GM21526 (cell line): Measurements from ENCODE around the gene RDX.
A peak's percentile ranks its signal among the peaks of the same experiment; 100 is the strongest.
"Not testable (repeated sequence)": the region's sequence is repeated elsewhere in the genome, so short reads cannot be mapped to it uniquely, and the experiment has no call there.

Experiments used
- ATAC-seq: cut with Tn5 transposase; IDR thresholded peaks from one replicate; pipeline ENCODE4 v1.9.1; 2021; ENCODE audit warnings: moderate library complexity; ENCODE audit not compliant: unreplicated experiment, low FRiP score

The RDX gene

DNA sequence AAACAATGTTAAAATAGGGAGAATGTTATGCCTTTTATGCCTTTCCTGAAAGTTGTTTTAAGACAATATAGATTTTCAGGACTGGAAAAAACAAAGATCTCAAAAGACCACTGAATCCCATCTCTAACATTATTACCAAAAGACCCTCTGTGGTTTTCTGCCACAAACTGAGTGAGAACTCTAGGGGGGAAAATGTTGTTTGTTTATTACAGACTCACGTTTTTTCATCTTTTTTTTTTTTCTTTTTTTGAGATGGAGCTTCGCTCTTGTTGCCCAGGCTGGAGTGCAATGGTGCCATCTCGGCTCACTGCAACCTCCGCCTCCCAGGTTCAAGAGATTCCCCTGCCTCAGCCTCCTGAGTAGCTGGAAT, 9.6 kb upstream of the RDX start:
- not testable (repeated sequence) for ATAC-seq

DNA sequence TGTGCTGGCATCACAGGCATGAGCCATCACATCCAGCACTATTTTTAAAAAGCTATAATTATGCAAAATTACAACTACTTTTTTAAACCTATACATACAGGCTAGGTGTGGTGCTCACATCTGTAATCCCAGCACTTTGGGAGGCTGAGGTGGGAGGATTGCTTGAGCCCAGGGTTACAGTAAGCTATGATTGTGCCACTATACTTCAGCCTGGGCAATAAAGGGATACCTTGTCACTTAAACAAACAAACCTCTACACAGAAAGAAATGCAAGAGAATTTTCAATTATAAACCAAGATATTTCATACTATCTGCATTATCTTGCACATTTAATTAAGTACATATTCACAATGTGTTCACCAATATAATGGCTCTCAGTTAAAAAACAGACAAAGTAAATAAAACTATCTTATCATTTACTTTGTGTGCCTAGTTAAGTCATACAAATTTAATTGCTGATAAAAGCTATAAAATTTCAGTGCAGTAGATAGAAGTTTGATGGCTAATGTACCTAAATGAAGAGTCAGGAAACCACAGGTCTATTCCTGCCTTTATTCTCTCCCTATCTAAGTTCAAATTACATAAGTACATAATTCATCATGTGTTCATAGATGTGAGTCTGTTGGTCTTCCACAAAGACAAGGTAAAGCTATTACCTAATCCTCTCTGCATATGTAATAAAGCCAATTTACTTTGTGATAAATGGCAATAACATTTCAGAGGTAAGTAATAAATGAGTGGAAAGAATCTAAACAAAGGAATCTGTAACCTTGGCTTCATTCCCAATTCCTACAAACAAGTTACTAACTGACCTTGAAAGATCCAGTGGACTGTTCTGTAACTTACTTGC, 9.0 kb upstream of the RDX start:
- ATAC-seq, result no peak

DNA sequence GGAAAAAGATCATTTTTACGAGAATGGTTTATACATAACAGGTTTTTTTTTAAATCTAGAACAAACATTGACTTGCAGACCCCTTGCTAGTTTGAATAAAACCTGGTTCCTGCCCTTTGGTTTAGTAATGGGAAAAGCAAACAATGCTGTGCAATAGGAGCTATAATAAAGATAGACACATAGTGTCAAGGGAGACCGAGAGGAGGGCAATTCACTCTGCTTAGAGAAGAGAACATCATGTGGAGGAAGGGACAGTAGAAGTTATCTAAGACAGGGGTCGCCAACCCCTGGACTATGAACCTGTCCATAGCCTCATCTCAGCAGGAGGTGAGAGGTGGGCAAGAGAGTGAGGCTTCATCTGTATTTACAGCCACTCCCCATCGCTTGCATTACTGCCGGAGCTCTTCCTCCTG, 7.0 kb upstream of the RDX start:
- ATAC-seq, result no peak

DNA sequence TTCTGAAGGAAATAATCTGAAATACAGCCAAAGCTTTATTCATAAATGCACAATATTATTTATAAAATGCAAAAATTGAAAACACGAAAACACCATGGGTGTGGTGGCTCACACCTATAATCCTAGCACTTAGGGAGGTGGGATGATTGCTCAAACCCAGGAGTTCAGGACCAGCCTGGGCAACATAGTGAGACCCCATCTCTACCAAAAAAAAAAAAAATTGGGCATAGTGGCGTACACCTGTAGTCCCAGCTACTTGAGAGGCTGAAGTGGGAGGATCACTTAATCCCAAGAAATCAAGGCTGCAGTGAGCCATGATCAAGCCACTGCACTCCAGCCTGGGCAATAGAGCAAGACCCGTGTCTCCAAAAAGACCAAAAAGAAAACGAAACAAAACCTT, 5.2 kb upstream of the RDX start:
- ATAC-seq, result no peak

DNA sequence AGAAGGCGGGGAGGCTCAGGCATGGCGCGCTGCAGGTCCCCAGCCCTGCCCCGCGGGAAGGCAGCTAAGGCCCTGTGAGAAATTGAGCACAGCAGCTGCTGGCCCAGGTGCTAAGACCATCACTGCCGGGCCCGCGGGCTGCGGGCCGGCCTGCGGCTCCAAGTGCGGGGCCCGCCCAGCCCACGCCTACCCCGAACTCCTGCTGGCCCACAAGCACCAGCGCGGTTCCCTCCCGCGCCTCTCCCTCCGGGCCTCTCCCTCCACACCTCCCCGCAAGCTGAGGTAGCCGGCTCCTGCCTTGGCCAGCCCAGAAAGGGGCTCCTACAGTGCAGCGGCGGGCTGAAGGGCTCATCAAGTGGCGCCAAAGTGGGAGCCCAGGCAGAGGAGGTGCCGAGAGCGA, 4.6 kb upstream of the RDX start:
- ATAC-seq, result no peak

DNA sequence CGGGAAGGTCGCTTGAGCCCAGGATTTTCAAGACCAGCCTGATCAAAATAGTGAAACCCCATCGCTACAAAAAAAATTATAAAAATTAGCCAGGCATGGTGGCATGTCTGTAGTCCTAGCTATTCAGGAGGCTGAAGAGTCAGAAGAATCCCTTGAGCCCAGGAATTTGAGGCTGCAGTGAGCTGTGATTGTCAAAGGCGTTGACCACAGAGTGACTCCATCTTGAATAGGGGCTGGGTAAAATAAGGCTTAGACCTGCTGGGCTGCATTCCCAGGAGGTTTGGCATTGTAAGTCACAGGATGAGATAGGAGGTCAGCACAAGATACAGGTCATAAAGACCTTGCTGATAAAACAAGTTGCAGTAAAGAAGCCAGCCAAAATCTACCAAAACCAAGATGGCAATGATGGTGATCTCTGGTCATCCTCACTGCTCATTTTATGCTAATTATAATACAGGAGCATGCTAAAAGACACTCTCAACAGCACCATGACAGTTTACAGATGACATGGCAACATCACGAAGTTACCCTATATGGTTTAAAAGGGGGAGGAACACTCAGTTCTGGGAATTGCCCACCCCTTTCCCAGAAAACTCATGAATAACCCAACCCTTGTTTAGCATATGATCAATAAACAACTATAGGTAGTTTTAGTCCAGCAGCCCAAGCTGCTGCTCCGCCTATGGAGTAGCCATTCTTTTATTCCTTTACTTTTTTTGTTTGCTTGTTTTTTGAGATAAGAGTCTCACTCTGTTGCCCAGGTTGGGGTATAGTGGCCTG, 2.8 kb upstream of the RDX start:
- ATAC-seq, result no peak

DNA sequence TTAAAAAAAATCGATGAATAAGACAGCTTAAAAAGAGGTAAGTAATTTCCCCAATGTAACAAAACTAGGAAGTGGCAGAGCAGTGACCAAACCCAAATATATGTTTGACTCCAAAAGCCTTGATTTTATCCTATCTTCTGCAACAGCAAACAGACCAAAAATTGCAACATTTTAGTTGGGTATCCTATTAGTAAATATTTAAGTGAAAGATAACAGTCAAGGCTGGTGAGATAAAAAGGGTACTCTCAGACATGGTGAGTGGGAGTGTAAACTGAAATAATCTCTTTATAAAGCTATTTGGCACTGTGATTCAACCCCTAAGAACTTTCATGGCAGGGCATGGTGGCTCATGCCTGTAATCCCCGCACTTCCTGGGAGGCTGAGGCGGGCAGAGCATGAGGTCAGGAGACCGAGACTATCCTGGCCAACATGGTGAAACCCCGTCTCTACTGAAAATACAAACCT, 1.9 kb upstream of the RDX start:
- ATAC-seq, result no peak

DNA sequence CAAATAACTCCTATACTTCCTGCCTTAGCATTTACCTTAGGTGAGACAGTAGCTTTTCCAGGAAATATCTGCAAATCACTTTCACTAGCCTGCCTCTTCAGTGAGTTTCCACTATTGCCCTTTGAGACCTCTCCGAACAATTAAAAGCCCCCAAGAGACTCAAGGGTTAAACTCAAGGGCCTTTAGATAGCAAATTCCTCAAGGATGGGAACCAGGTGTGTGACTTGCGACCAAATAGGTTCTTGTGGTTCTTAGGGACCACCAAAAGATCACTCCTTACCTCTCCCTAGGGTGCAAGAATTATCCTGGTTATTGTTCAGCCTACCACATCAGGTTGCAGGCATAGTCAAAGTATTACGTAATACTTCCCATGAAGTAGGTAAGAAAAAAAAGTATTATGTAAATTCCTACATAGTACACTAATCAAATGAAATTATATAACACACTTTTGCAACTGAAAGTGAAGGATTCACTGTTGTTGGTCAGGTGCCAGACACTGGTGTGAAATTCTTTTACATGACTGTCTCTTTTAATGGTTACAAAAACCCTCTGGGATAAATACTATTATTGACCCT, 1.4 kb upstream of the RDX start:
- no peak for ATAC-seq

DNA sequence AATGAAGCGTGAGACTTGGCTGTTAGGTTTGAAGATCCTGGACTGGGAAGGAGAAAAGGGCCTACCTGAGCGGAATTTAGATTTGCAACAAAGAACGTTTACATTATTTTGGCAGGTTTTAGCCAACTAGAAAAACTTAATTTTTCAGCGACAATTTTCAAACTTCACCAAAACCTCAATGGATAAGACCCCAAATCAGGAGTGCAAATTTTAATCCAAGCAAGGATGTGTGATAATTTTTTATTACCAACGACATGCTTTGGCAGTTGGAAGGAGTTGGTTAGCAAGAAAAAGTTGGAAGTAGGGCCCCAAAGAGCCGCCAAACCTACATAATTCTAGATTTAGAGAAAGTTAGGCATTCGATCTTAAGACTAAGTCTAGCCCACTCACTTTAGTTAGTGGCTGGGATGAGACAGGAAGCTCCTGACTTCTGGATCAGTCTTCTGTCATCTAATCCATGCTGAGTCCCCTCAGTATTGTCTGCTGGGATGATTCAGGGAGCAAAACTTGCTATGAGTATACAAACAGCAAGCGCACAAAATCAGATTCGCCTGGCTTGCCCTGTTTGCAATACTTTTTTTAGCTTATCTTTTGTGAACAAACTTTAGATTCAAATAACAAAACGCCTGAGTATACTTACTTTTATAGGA, 787 bp upstream of the RDX start:
- no peak for ATAC-seq

DNA sequence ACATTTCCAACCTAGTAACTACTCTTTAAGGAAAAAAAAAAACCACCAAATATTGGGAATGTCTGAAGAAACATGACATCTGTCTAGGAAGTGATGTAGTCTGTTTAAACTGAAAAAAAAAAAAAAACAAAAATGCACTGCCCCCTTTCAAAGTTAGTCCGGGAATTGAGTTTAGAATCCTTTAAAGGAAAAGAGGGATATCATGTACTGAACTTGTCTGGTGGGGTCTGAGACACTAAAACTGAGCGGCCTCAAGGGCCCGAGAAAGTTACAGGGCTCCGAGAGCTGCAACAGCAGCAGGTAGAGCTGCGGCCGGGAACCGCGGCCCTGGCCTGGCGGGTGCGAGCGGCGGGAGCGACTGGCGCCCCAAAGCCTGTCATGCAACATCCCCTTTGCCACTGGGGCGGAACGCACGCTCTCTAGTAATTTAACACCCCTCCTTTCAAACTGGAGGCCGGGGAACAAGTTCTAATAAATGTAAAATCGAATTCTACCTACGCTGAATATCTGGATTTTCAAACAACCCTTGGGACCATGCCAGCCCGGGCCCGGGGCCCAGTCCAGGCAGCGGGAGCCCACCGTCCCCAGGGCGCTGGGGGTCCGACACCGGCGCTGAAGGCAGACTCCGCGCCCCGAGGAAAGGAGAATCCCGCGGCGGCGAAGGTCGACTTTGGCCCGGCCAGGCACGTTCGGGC, 736 bp downstream of the RDX start:
- peak; percentile 57 for ATAC-seq

DNA sequence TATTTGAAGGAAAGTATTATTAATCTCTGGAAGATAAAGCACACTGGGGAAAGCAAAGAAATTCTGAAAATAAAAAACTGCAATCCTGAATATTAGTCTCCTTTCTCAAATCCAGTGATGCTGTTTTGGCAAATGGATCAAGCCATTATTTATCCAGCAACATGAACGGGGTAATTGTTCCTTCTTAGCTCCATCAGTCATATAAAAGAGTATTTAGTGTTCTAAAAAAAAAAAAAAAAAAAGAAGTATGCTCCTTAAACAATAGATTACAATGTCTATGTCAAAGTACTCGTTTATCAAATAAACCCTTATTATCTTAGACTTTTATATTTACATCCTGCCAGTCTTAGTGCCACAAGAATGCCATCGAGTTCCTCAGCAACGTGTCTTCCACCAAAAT, 1.3 kb downstream of the RDX start:
- ATAC-seq, result no peak

DNA sequence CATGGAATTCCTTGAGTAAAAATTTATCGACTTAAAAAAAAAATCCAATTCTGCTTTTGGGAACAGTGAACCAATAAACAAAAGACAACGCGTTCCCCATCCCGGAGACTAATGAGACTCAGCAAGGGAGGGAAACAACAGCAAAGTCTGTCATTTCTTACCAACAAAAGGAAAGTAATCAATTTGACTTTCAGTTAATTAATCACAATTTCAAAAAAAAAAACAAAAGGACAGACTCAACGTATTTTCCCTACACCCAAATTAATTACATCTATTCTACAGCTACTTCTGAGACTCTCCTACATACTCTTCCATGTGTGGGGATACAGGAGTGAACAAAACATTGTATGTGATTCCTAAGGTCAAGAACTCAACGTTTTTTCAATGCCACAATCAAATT, 1.9 kb downstream of the RDX start:
- no peak for ATAC-seq

DNA sequence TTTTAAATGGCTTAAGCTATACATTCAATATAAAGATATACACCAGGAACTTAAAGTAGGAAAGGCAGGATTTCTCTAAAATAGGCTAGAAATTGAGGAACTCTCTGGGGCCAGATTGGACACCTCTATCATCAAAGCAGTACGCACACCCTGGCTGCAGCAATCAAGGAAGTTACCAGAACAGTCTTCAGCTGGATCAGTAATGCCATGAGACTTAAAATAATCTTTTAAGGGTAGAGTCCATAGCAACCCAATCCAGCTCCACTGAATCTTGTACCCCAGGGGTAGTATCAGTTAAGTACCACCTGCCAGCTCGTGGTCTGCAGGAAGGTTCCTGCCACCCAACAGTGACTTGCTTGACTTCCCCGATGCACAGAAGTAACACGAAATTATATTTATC, 3.0 kb downstream of the RDX start:
- no peak for ATAC-seq

DNA sequence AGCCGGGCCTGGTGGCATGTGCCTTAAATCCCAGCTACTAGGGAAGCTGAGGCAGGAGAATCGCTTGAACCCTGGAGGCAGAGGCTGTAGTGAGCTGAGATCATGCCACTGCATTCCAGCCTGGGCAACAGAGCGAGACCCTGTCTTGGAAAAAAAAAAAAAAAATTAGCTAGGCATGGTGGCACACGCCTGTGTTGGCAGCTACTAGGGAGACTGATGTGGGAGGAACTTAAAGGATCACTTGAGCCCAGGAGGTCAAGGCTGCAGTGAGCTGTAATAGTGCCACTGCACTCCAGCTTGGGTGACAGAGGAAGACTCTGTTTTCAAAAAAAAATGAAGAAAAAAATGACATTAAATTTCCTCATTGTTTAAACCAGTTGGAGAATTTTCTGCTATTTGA, 4.3 kb downstream of the RDX start:
- ATAC-seq, result not testable (repeated sequence)

DNA sequence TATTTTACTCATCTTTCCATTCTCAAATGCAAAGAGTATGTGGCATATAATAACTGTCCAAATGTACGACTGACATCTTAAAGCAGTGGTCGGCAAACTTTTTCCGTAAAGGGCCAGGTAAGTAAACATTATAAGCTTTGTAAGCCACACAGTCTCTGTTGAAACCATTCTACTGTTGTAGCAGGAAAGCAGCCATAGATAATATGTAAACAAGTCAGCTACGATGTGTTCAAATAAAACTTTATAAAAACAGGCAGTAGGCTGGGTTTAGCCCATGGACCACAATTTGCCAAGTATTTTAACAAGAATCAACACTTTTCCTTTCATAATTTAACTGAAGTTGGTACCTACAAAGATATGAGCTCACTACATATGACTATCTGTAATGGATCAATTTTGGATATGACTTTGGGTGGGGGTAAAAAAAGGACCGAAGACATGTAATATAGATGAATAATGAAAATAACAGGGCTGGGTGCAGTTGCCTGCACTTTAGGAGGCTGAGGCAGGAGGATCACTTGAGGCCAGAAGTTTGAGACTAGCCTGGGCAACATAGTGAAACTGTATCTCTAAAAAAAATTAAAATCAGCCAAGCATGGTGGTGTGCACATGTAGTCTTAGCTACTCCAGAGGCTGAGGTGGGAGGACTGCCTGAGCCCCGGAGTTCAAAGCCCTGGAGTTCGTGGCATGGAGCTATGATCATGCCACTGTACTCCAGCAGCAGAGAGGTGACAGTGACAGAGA, 5.7 kb downstream of the RDX start:
- ATAC-seq, result no peak

DNA sequence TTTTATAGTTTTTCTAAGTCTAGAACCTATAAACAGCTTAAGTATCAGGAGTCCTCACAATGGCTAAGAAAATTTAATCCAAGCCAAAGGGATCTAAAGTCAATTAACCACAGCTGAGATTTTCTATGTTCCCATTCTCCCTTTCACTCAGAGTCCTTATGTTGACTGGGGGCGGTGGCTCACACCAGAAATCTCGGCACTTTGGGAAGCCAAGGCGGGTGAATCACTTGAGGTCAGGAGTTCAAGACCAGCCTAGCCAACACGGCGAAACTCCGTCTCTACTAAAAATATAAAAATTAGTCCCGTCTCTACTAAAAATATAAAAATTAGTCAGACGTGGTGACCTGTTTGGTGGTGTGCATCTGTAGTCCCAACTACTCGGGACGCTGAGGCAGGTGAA, 6.9 kb downstream of the RDX start:
- ATAC-seq, result no peak

DNA sequence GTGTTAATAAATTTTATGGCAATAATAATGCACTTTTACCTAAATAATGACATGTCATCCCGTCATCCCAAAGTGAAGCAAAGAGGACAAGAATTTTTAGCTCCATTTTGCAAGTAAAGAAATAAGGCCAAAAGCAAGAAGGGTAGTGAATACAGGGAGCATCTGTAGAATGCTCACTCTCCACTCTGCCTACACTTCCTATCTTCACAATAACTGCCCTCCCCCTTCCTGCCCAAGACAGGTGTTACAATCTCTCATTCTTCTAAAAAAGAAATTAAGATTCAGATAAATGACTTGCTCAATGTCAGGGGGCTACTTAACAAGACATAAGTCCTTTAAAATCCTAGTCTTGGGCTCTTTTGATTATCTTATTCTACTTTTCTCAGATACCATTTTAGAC, 8.9 kb downstream of the RDX start:
- ATAC-seq, result no peak

DNA sequence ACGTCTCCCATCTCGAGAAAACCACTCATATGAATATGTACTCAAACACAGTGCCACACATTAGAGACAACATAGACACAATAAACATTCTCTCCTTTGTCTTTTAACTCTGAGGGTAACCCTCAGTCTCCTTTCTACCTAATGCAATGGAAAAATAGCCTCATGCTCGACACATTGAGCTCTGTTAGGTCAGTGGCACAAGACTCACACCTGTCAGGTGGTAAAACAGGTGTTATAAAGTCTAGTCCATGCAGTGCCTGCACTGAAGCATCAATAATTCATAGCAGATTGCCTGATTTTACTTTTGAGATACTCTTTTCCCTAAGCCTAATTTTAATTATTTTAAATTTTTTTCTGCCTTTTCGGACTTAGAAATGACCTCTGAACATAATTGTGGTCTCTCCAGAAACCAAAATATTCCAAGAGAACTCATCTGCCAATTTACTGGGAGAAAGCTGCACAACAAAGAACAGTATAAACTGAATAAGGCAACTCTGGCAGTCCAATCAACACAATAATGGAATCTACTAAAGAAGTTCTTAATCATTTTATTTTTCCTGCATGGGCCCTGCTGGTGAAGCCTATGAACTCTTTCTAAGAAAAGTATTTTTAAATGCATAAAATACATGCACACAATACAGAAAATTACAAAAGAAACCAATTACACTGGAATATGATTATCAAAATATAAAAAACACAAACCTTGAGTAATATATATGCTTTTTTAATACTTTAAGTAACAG, 9.9 kb downstream of the RDX start:
- ATAC-seq, result no peak

DNA sequence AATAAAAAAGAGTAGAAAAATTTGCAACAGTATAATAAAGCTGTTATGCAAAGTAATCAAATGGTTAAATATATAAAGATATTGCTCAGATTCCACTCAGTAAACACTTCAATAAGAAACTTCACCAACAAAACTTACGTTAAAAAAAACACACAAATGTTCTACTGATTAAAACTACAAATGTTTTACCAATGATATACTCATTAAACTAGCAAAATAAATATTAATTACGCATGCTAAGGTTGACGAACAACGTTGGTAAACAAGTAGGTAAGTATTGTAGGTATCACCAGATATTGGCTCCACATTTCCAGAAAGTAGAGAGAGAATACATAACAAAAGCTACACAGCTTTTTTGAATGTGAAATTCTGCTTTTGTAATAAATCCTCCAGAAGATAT, 12.6 kb downstream of the RDX start:
- ATAC-seq, result no peak
